Osteocyte (in vitro differentiated cells): ENCODE data around the gene TRIM9. TPM values are rescaled to one million over a fixed set of nuclear protein-coding genes. Genes with fewer than 3 reads are reported as not detected.

Experiments used
- DNase-seq: peaks from one replicate; pipeline ENCODE4 v3.0.0; 2021; ENCODE audit warnings: mixed read lengths; ENCODE audit not compliant: unreplicated experiment; ENCODE audit errors: extremely low spot score
- H3K27ac Mint-ChIP-seq: one replicate; pipeline ENCODE4 v1.8.0; 2021; ENCODE audit warnings: mild to moderate bottlenecking, mixed read lengths; ENCODE audit not compliant: unreplicated experiment
- H3K27me3 Mint-ChIP-seq: one replicate; pipeline ENCODE4 v1.8.0; 2021; ENCODE audit warnings: mixed read lengths; ENCODE audit not compliant: unreplicated experiment
- H3K36me3 Mint-ChIP-seq: one replicate; pipeline ENCODE4 v1.8.0; 2021; ENCODE audit warnings: mixed read lengths; ENCODE audit not compliant: unreplicated experiment
- H3K4me1 Mint-ChIP-seq: one replicate; pipeline ENCODE4 v1.8.0; 2021; ENCODE audit warnings: mixed read lengths; ENCODE audit not compliant: unreplicated experiment
- H3K4me3 Mint-ChIP-seq: one replicate; pipeline ENCODE4 v1.8.0; 2021; ENCODE audit warnings: mild to moderate bottlenecking, moderate library complexity, mixed read lengths; ENCODE audit not compliant: unreplicated experiment
- H3K9me3 Mint-ChIP-seq: one replicate; pipeline ENCODE4 v1.8.0; 2021; ENCODE audit warnings: mixed read lengths; ENCODE audit not compliant: unreplicated experiment
- total RNA-seq: library from RNA; stranded (reverse); gene quantifications from 2 replicates; pipeline ENCODE4 v1.2.1, GENCODE V29; 2021
- TF ChIP-seq, protein P1 (sequence below): fragments of 200-600 bp; sonication (generic); IDR thresholded peaks from 2 replicates; pipeline ENCODE4 v1.5.0; 2021; ENCODE audit warnings: antibody characterized with exemption, mild to moderate bottlenecking, moderate library complexity

Gene TRIM9
- total RNA-seq, 1 donor from 2014 or later: 4.8 TPM

DNA sequence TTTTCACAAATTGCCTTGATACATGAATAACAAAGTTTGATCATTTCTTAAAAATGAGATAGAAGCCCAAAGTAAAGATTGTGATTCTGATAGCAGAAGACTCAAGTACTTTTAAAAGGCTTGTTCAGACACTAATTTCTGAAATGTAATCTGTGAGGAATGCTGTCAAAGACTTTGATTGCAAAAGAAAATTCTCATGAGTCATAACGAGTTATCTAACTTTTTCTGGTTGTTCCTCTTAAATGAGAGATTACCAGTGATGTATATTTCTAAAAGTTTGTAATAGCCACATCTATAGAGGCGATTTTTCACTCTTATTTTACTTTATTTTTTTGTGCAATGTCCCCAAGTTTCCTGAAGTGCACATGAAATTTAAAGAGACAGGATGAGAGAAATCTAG is 157.6 kb downstream of the TRIM9 start:
- H3K4me3 Mint-ChIP-seq: no peak overlapping the region
- H3K9me3 Mint-ChIP-seq: no peaks in the 10 kb centered on the region
- no peak for DNase-seq
- peaks cover 13% of the 10 kb centered on the region for H3K4me1 Mint-ChIP-seq
- TF ChIP-seq, protein P1, sequence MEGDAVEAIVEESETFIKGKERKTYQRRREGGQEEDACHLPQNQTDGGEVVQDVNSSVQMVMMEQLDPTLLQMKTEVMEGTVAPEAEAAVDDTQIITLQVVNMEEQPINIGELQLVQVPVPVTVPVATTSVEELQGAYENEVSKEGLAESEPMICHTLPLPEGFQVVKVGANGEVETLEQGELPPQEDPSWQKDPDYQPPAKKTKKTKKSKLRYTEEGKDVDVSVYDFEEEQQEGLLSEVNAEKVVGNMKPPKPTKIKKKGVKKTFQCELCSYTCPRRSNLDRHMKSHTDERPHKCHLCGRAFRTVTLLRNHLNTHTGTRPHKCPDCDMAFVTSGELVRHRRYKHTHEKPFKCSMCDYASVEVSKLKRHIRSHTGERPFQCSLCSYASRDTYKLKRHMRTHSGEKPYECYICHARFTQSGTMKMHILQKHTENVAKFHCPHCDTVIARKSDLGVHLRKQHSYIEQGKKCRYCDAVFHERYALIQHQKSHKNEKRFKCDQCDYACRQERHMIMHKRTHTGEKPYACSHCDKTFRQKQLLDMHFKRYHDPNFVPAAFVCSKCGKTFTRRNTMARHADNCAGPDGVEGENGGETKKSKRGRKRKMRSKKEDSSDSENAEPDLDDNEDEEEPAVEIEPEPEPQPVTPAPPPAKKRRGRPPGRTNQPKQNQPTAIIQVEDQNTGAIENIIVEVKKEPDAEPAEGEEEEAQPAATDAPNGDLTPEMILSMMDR: no peak
- H3K36me3 Mint-ChIP-seq: peaks cover 21% of the 10 kb centered on the region
- H3K27ac Mint-ChIP-seq: no peak overlapping the region
- H3K27me3 Mint-ChIP-seq: no peaks in the 10 kb centered on the region

DNA sequence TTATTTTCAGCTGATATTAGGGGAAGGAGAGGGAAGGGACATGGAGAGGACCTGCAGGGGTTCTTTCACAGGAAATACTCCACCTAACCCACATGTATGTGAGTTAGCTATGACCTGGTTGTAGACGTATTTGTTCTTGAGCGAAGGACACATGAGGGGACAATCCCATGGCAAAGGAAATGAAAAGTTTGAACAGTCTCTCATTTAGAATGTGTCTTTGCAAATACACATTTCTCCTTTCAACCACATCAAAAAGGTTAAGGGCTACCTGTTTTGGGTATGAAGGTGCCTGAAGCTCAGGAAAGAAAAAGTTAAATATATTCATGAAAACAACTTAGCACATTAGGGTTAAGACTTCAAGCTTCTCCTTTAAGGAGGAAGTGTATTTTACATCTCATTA is 158.0 kb downstream of the TRIM9 start:
- Mint-ChIP-seq H3K36me3 (peaks cover 23% of the 10 kb centered on the region), H3K27ac (no peak overlapping the region), H3K4me3 (no peak overlapping the region), H3K27me3 (no peaks in the 10 kb centered on the region), H3K4me1 (peaks cover 12% of the 10 kb centered on the region), H3K9me3 (no peaks in the 10 kb centered on the region)
- TF ChIP-seq, protein P1: no peak
- no peak for DNase-seq

DNA sequence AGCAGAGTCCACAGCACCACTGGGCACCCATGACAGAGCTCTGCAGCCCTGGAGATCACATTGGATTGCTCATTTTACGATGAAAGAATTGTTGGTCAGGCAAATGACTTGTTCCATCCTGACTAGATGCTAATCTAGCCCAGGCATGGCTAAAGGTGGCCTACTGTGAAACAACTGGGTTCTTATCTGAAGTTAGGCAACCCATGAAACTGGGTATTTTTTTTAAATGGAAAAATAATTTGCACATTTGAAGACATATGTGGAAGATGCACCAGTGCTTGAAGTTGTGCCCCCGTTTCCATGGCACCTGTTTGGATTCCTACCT is 158.9 kb downstream of the TRIM9 start:
- Mint-ChIP-seq H3K27me3 (no peaks in the 10 kb centered on the region), H3K27ac (no peak overlapping the region), H3K9me3 (no peaks in the 10 kb centered on the region), H3K36me3 (peaks cover 30% of the 10 kb centered on the region), H3K4me3 (no peak overlapping the region), H3K4me1 (peaks cover 3% of the 10 kb centered on the region)
- TF ChIP-seq, protein P1: no peak
- DNase-seq: no peak

GRCh38 chr14:50935126-50936015 is 159.5 kb downstream of the TRIM9 start:
- H3K4me1 Mint-ChIP-seq: no peaks in the 10 kb centered on the region
- TF ChIP-seq, protein P1: no peak
- H3K27me3 Mint-ChIP-seq: no peaks in the 10 kb centered on the region
- H3K9me3 Mint-ChIP-seq: no peaks in the 10 kb centered on the region
- no peak for DNase-seq
- peaks cover 36% of the 10 kb centered on the region for H3K36me3 Mint-ChIP-seq
- no peak overlapping the region for H3K27ac Mint-ChIP-seq
- H3K4me3 Mint-ChIP-seq: no peak overlapping the region

- Mint-ChIP-seq H3K27ac (no peak overlapping the region), H3K36me3 (peaks cover 41% of the 10 kb centered on the region), H3K27me3 (no peaks in the 10 kb centered on the region), H3K9me3 (no peaks in the 10 kb centered on the region), H3K4me1 (no peaks in the 10 kb centered on the region), H3K4me3 (no peak overlapping the region)
- TF ChIP-seq, protein P1: no peak
- no peak for DNase-seq
Measured at GRCh38 chr14:50932592-50933495, 162.1 kb downstream of the TRIM9 start.
